Measurements from ENCODE around the gene TCEA2. TPM values are rescaled to one million over a fixed set of nuclear protein-coding genes. Genes with fewer than 3 reads are reported as not detected.
A peak's percentile ranks its signal among the peaks of the same experiment; 100 is the strongest.

TCEA2 gene
- total RNA-seq, result 33.1 TPM

DNA sequence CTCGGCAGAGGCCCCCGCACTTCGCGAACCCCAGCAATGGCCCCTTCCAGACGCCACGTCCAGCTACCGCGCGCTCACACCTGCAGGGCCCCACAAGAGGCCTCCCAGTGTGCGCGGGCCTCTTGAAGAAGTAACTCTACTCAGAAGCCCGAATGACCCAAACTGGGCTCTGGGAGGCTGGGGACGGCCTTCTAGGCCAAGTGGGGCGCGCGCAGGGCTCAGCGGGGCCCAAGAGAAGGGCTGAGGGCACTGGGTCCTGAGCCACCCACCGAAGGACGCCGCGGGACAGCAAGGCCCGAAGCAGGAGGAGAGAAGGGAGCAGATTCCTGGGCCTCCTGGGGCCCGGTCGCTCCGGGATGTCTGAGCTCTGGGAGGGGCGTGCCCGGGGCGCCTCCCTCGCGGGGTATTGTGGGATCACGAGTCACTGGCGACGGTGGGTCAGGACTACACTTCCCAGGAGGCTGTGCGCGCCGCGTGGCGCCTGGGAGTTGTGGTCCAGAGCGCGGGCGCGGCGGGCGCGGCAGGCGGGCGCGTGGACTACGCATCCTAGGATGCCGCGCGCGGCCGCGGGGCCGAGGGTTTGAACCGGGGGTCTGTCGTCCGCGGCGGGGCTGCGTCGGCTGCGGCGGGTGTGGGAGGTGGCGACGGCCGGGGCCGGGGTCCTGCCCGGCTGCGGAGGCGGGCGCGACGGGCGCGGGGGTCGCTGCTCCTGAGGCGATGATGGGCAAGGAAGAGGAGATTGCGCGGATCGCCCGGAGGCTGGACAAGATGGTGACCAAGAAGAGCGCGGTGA, at the start of gene TCEA2:
Gene TCEA2, plus strand, starts transcription at position 603 of the 793 bp plus-strand sequence. Its CDS starts 115 bp downstream, at position 718.
- peak in 1 of 2 donors; percentile 12 for TF ChIP-seq POLR2A (IDR thresholded peaks at IDR 0.05)
- TF ChIP-seq, protein P1, sequence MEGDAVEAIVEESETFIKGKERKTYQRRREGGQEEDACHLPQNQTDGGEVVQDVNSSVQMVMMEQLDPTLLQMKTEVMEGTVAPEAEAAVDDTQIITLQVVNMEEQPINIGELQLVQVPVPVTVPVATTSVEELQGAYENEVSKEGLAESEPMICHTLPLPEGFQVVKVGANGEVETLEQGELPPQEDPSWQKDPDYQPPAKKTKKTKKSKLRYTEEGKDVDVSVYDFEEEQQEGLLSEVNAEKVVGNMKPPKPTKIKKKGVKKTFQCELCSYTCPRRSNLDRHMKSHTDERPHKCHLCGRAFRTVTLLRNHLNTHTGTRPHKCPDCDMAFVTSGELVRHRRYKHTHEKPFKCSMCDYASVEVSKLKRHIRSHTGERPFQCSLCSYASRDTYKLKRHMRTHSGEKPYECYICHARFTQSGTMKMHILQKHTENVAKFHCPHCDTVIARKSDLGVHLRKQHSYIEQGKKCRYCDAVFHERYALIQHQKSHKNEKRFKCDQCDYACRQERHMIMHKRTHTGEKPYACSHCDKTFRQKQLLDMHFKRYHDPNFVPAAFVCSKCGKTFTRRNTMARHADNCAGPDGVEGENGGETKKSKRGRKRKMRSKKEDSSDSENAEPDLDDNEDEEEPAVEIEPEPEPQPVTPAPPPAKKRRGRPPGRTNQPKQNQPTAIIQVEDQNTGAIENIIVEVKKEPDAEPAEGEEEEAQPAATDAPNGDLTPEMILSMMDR (IDR thresholded peaks at IDR 0.05), result peak in 1 of 3 experiments; percentile 4
- peak; percentile 87 to 93 for TF ChIP-seq POLR2AphosphoS5 (IDR thresholded peaks at IDR 0.05; ENCODE audit: insufficient read depth in 1 of 2, low read depth in 1 of 2)
- H3K4me1 ChIP-seq, result peaks cover 33% of the 10 kb centered on the region
- intact Hi-C loops (cut with DNase I), result no loop called here
- peak within 1 kb of the TSS; percentile 82 for H3K4me3 ChIP-seq
- H3K27me3 ChIP-seq, result no peaks in the 10 kb centered on the region
- H3K36me3 ChIP-seq, result no peaks in the 10 kb centered on the region
- DNase-seq (ENCODE audit: extremely low spot score in 2 of 2), result peak in 1 of 2 donors; percentile 96
- H3K9me3 ChIP-seq, result no peaks in the 10 kb centered on the region
- peak within 1 kb of the TSS; percentile 82 for H3K27ac ChIP-seq

DNA sequence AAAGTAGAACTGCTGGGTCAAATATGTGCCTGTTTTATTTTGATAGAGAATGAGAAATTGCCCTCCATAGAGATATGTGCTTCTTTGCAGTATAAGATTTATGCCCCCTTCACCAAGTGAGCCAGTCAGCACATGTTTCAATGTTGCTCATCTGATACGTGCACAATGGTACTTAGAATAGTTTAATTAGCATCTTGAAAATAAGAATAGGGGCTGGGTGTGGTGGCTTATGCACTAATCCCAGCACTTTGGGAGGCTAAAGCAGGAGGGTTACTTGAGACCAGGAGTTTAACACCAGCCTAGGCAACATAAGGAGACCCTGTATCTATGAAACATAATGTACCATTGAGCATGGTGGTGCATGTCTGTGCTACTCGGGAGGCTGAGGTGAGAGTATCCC, 47.4 kb upstream of the TCEA2 start:
- intact Hi-C loops (cut with DNase I), result no loop called here
- Histone ChIP-seq H3K9me3 (no peaks in the 10 kb centered on the region), H3K27me3 (no peaks in the 10 kb centered on the region), H3K4me1 (no peaks in the 10 kb centered on the region), H3K27ac (no peak overlapping the region), H3K36me3 (peaks cover 3 to 82% of the 10 kb centered on the region in 2 donors), H3K4me3 (no peak overlapping the region)
- no peak for DNase-seq (ENCODE audit: extremely low spot score in 2 of 2)
- TF ChIP-seq POLR2A (IDR thresholded peaks at IDR 0.05) (no peak), POLR2AphosphoS5 (IDR thresholded peaks at IDR 0.05; ENCODE audit: insufficient read depth in 1 of 2, low read depth in 1 of 2) (no peak)
- TF ChIP-seq, protein P1 (IDR thresholded peaks at IDR 0.05), result no peak

GRCh38 chr20:64021124-64021975, 41.6 kb upstream of the TCEA2 start:
- Histone ChIP-seq H3K4me3 (no peak overlapping the region), H3K27ac (no peak overlapping the region), H3K9me3 (no peaks in the 10 kb centered on the region), H3K27me3 (no peaks in the 10 kb centered on the region), H3K4me1 (no peaks in the 10 kb centered on the region), H3K36me3 (peaks cover 0 to 88% of the 10 kb centered on the region in 2 donors)
- TF ChIP-seq POLR2A (IDR thresholded peaks at IDR 0.05) (no peak), POLR2AphosphoS5 (IDR thresholded peaks at IDR 0.05; ENCODE audit: insufficient read depth in 1 of 2, low read depth in 1 of 2) (no peak)
- TF ChIP-seq, protein P1 (IDR thresholded peaks at IDR 0.05), result no peak
- no peak for DNase-seq (ENCODE audit: extremely low spot score in 2 of 2)
- intact Hi-C loops (cut with DNase I), result no loop called here

GRCh38 chr20:64022671-64023360, 40.2 kb upstream of the TCEA2 start:
- H3K4me3 ChIP-seq, result no peak overlapping the region
- no peaks in the 10 kb centered on the region for H3K27me3 ChIP-seq
- H3K36me3 ChIP-seq, result peaks cover 0 to 88% of the 10 kb centered on the region in 2 donors
- TF ChIP-seq POLR2A (IDR thresholded peaks at IDR 0.05) (no peak), POLR2AphosphoS5 (IDR thresholded peaks at IDR 0.05; ENCODE audit: insufficient read depth in 1 of 2, low read depth in 1 of 2) (no peak)
- TF ChIP-seq, protein P1 (IDR thresholded peaks at IDR 0.05), result no peak
- intact Hi-C loops (cut with DNase I), result no loop called here
- H3K9me3 ChIP-seq, result no peaks in the 10 kb centered on the region
- DNase-seq (ENCODE audit: extremely low spot score in 2 of 2), result no peak
- H3K27ac ChIP-seq, result no peak overlapping the region
- H3K4me1 ChIP-seq, result no peaks in the 10 kb centered on the region
